Hepatocyte (in vitro differentiated cells): ENCODE data around the gene TMEM107. TPM values are rescaled to one million over a fixed set of nuclear protein-coding genes. Genes with fewer than 3 reads are reported as not detected.

Source experiments
- DNase-seq: peaks from one replicate; pipeline ENCODE4 v3.0.0-alpha.2; 2016; ENCODE audit warnings: low spot score
- H2AFZ ChIP-seq: fragments of 200-600 bp; sonication (generic); 2 replicates; pipeline ENCODE4 v1.6.0; 2016; ENCODE audit warnings: antibody characterized with exemption, mild to moderate bottlenecking
- H3K27ac ChIP-seq: fragments of 200-600 bp; sonication (generic); 2 replicates; pipeline ENCODE4 v1.5.1; 2016; ENCODE audit warnings: mild to moderate bottlenecking
- H3K27me3 ChIP-seq: fragments of 200-600 bp; sonication (generic); 2 replicates; pipeline ENCODE4 v1.6.1; 2016
- H3K36me3 ChIP-seq: fragments of 200-600 bp; sonication (generic); replicated peaks from 2 replicates; pipeline ENCODE4 v1.5.1; 2016; ENCODE audit warnings: low read depth; ENCODE audit not compliant: insufficient read depth
- H3K4me1 ChIP-seq: fragments of 200-600 bp; sonication (generic); 2 replicates; pipeline ENCODE4 v1.5.1; 2016; ENCODE audit warnings: mild to moderate bottlenecking, moderate library complexity; ENCODE audit not compliant: insufficient read depth
- H3K4me2 ChIP-seq: fragments of 200-600 bp; sonication (generic); 2 replicates; pipeline ENCODE4 v1.6.0; 2016
- H3K4me3 ChIP-seq: fragments of 200-600 bp; sonication (generic); 2 replicates; pipeline ENCODE4 v1.5.1; 2016; ENCODE audit warnings: mild to moderate bottlenecking
- H3K79me2 ChIP-seq: fragments of 200-600 bp; sonication (generic); 2 replicates; pipeline ENCODE4 v1.6.0; 2017; ENCODE audit warnings: mild to moderate bottlenecking
- H3K9me2 ChIP-seq: fragments of 200-600 bp; sonication (generic); replicated peaks from 2 replicates; pipeline ENCODE4 v1.6.0; 2017; ENCODE audit warnings: mild to moderate bottlenecking; ENCODE audit not compliant: insufficient read depth
- H3K9me3 ChIP-seq: fragments of 200-600 bp; sonication (generic); 2 replicates; pipeline ENCODE4 v1.5.1; 2016; ENCODE audit warnings: low read depth, mild to moderate bottlenecking
- H4K20me1 ChIP-seq: fragments of 200-600 bp; sonication (generic); 2 replicates; pipeline ENCODE4 v1.6.0; 2016; ENCODE audit warnings: mild to moderate bottlenecking; ENCODE audit not compliant: insufficient read depth, poor library complexity, severe bottlenecking
- CTCF ChIP-seq: fragments of 200-600 bp; sonication (generic); IDR thresholded peaks from 2 replicates; pipeline ENCODE4 v1.5.1; 2016; ENCODE audit warnings: antibody characterized with exemption, mild to moderate bottlenecking; ENCODE audit not compliant: poor library complexity
- EZH2 ChIP-seq: fragments of 200-600 bp; sonication (generic); IDR thresholded peaks from 2 replicates; pipeline ENCODE4 v1.6.1; 2016; ENCODE audit warnings: antibody characterized with exemption, mild to moderate bottlenecking, borderline replicate concordance
- EZH2phosphoT487 ChIP-seq: fragments of 200-600 bp; sonication (generic); IDR thresholded peaks from one replicate; pipeline ENCODE4 v1.6.1; 2018; ENCODE audit warnings: antibody characterized with exemption, mild to moderate bottlenecking, low read depth, moderate library complexity; ENCODE audit not compliant: unreplicated experiment, severe bottlenecking
- WGBS: methylation state at CpG from one replicate; pipeline ENCODE4 v1.1.6; 2016; ENCODE audit warnings: low lambda C conversion rate; ENCODE audit errors: missing lambda C conversion rate; 5-methylcytosine and 5-hydroxymethylcytosine counted together
- polyA plus RNA-seq: library from polyadenylated mRNA; unstranded; fragments of >200 nt; fragmentation: Nextera tagmentation; extraction: Ambion mirVana; gene quantifications from 2 replicates; pipeline ENCODE4 v1.2.1, GENCODE V29; 2016
- total RNA-seq: library from RNA; depleted of rRNA; stranded (reverse); fragments of >200 nt; gene quantifications from 2 replicates; pipeline ENCODE4 v1.2.3, GENCODE V29; 2014

TMEM107 gene
- total and polyA plus RNA-seq, 2 experiments from 2014 or later, result 12.8 to 21.1 TPM

- Histone ChIP-seq H3K9me3 (no peaks in the 10 kb centered on the region), H3K9me2 (no peaks in the 10 kb centered on the region), H3K4me2 (no peak overlapping the region), H3K4me3 (no peak overlapping the region), H3K79me2 (peaks cover 23% of the 10 kb centered on the region), H3K36me3 (no peaks in the 10 kb centered on the region), H4K20me1 (peaks cover 67% of the 10 kb centered on the region), H2AFZ (no peak overlapping the region), H3K4me1 (peaks cover 4% of the 10 kb centered on the region), H3K27me3 (no peaks in the 10 kb centered on the region), H3K27ac (no peak overlapping the region)
- DNase-seq, result no peak
- 98% methylated on average over 12 of the region's 12 CpGs for WGBS
- TF ChIP-seq EZH2phosphoT487 (no peak), EZH2 (no peak), CTCF (no peak)
These were observed 30.4 kb downstream of the TMEM107 start for GRCh38 chr17:8145811-8146210.

- 95% methylated on average over 15 of the region's 15 CpGs for WGBS
- TF ChIP-seq EZH2 (no peak), EZH2phosphoT487 (no peak), CTCF (no peak)
- H3K36me3 ChIP-seq, result no peaks in the 10 kb centered on the region
- H3K27ac ChIP-seq, result no peak overlapping the region
- DNase-seq, result no peak
- H2AFZ ChIP-seq, result no peak overlapping the region
- H4K20me1 ChIP-seq, result peaks cover 64% of the 10 kb centered on the region
- H3K4me2 ChIP-seq, result no peak overlapping the region
- H3K79me2 ChIP-seq, result peaks cover 11% of the 10 kb centered on the region
- H3K4me3 ChIP-seq, result no peak overlapping the region
- H3K27me3 ChIP-seq, result no peaks in the 10 kb centered on the region
- peaks cover 4% of the 10 kb centered on the region for H3K4me1 ChIP-seq
- H3K9me2 ChIP-seq, result no peaks in the 10 kb centered on the region
- H3K9me3 ChIP-seq, result no peaks in the 10 kb centered on the region
These were observed 31.6 kb downstream of the TMEM107 start for GRCh38 chr17:8144401-8145231.

DNA sequence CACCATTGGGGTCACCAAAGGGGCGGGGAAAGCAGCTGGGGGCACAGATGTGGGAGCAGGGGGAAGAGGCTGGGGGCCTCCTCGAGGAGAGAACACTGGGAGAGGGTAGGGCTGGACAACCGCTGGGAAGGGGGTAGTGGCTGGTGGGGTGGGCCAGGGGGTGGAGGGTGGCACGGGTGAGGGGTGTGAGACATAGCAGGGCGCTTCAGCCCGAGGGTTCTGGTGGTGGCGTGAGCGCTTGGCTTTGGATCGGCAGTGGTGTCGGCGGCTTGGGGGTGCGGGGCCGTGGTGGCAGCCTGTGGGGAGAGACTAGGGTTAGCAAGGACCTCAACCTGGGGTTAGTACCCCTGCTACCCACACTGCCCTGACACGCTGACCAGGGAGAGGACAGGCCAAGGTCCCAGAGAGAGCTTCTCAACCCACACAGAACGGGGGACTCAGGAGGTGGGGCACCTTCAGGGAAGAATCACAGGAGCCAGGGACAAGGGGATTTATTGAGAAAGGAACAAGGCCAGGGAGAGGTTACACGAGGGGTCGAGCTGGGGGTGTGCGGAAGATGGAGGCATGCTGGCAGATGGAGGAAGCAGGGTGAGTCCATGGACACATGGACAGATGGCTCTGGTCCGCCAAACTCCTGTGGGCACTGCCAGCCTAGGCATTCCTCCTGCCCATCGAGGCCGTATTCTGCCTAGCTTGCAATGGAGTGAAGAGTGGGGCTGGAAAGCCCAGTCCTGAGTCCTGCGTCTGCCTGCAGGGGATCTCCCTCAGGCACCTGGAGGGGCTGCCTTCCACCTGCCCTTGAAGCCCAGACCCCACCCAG, 32.4 kb downstream of the TMEM107 start:
- no peak overlapping the region for H3K27ac ChIP-seq
- no peaks in the 10 kb centered on the region for H3K27me3 ChIP-seq
- no peaks in the 10 kb centered on the region for H3K9me2 ChIP-seq
- peaks cover 59% of the 10 kb centered on the region for H4K20me1 ChIP-seq
- WGBS, result 98% methylated on average over 11 of the region's 22 CpGs
- peaks cover 5% of the 10 kb centered on the region for H3K4me1 ChIP-seq
- H3K4me2 ChIP-seq, result no peak overlapping the region
- H3K4me3 ChIP-seq, result no peak overlapping the region
- H2AFZ ChIP-seq, result no peak overlapping the region
- peaks cover 6% of the 10 kb centered on the region for H3K79me2 ChIP-seq
- no peak for DNase-seq
- H3K36me3 ChIP-seq, result no peaks in the 10 kb centered on the region
- no peak for TF ChIP-seq CTCF
- no peak for TF ChIP-seq EZH2phosphoT487
- TF ChIP-seq EZH2, result no peak
- no peaks in the 10 kb centered on the region for H3K9me3 ChIP-seq
